Measurements from ENCODE around the gene GJC1. TPM values are rescaled to one million over a fixed set of nuclear protein-coding genes. Genes with fewer than 3 reads are reported as not detected.

Gene GJC1
- total RNA-seq, 2 experiments from 2014 or later = 2.7 to 3.7 TPM

GRCh38 chr17:44792276-44792675 is 37.8 kb downstream of the GJC1 start:
- Mint-ChIP-seq H3K4me1 (no peaks in the 10 kb centered on the region), H3K36me3 (no peaks in the 10 kb centered on the region), H3K27me3 (peaks cover 2% of the 10 kb centered on the region), H3K27ac (no peak overlapping the region), H3K9me3 (ENCODE audit: low read depth) (no peaks in the 10 kb centered on the region), H3K4me3 (no peak overlapping the region)
- CTCF ChIA-PET = no interaction called here
- DNase-seq (no peak), ATAC-seq (no peak)

DNA sequence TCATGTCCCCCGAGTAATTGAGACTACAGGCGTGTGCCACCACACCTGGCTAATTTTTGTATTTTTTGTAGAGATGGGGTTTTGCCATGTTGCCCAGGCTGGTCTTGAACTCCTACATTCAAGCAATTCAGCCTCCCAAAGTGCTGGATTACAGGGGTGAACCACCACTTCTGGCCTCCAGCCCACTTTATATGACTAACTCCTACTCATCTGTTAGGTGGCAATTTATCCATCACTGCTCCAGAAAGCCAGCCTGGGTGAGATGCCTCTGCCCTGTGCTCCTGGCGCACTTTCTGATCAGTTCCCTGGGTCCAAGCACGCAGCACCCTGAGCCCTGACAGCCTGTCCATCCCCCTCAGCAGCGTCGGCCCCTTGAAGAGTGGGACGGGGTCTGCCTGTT is 41.9 kb downstream of the GJC1 start:
- Mint-ChIP-seq H3K27ac (no peak overlapping the region), H3K36me3 (no peaks in the 10 kb centered on the region), H3K9me3 (ENCODE audit: low read depth) (no peaks in the 10 kb centered on the region), H3K4me1 (no peaks in the 10 kb centered on the region), H3K27me3 (peaks cover 6% of the 10 kb centered on the region), H3K4me3 (no peak overlapping the region)
- DNase-seq (no peak), ATAC-seq (no peak)
- CTCF ChIA-PET = interaction anchor here (2.4 kb wide), 1 partner anchor 9 kb away, joined by 10 read pairs; no protein-coding TSS in a partner anchor

DNA sequence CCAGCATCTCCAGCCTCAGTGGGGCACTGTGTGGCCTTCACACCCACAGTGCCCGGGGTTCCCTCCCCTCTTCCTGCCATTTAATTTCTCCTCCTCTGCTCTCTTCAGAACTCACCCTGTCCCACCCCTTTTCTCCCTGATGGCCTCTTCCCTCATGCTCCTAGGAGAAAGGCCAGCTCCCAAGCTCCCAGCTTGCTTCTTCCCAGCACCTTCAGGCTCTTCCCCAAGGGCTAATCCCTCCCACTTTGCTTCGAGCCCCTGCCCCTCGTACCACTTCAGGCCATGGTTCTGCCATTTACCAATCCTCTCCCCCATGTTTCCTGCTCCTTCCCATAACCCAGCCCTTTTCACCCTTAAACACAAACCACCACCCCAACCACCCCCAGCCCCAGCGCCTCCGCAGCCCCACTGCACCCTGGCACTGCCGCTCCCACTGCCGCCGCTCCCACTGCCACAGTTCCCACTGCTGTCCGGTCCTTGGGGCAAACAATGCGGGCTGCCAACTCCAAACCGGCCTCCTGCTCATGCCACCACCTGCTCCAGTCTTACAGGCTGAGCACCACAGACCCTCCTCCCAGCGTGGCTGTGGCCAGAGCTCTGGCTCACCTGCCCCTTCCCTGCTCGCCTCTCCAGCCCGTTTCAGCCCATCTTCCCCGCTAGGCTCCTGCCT is 42.7 kb downstream of the GJC1 start:
- no peaks in the 10 kb centered on the region for H3K36me3 Mint-ChIP-seq
- H3K4me1 Mint-ChIP-seq = no peaks in the 10 kb centered on the region
- no peak overlapping the region for H3K27ac Mint-ChIP-seq
- CTCF ChIA-PET = interaction anchor here (2.4 kb wide), 1 partner anchor 8 kb away, joined by 10 read pairs; no protein-coding TSS in a partner anchor
- peaks cover 9% of the 10 kb centered on the region for H3K27me3 Mint-ChIP-seq
- ATAC-seq (no peak), DNase-seq (no peak)
- no peak overlapping the region for H3K4me3 Mint-ChIP-seq
- no peaks in the 10 kb centered on the region for H3K9me3 Mint-ChIP-seq (ENCODE audit: low read depth)

DNA sequence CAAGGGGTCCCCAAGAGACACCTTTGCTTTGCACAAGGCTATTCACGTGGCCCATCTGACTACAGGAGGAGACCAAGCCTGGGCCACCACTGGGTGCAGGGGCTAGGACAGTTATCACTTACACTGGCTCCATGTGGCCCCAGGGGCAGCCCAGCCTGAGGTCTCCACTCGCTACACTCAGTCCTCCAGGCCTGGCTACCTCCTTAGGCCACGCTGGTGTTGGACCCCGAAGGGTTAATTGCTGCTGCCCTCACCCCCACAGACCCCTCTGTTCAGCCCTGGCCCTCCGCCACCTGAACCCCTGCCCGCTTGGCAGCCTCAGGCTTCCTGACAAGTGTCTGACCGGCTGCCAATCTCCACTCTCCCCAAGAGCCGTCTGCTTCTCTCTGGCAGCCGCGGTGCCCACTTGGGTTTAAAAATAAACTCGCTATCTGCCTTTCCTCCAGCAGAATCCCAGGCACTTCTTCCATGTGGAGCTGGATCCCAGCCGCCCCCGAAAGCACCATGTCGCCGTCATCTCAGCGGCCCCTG is 43.5 kb downstream of the GJC1 start:
- H3K9me3 Mint-ChIP-seq (ENCODE audit: low read depth) = no peaks in the 10 kb centered on the region
- H3K4me3 Mint-ChIP-seq = no peak overlapping the region
- peaks cover 9% of the 10 kb centered on the region for H3K27me3 Mint-ChIP-seq
- CTCF ChIA-PET = interaction anchor here (1.1 to 2.4 kb wide), 2 partner anchors 8 to 11 kb away, joined by 3 to 10 read pairs; no protein-coding TSS in a partner anchor
- ATAC-seq (no peak), DNase-seq (no peak)
- H3K4me1 Mint-ChIP-seq = no peaks in the 10 kb centered on the region
- no peak overlapping the region for H3K27ac Mint-ChIP-seq
- H3K36me3 Mint-ChIP-seq = no peaks in the 10 kb centered on the region

GRCh38 chr17:44785921-44786320 is 44.2 kb downstream of the GJC1 start:
- Mint-ChIP-seq H3K4me1 (no peaks in the 10 kb centered on the region), H3K36me3 (no peaks in the 10 kb centered on the region), H3K27ac (no peak overlapping the region), H3K4me3 (no peak overlapping the region), H3K27me3 (peaks cover 9% of the 10 kb centered on the region), H3K9me3 (ENCODE audit: low read depth) (no peaks in the 10 kb centered on the region)
- no peak for DNase-seq
- CTCF ChIA-PET = interaction anchor here (0.8 to 1.1 kb wide), 2 partner anchors 10 to 40 kb away, joined by 3 read pairs; no protein-coding TSS in a partner anchor
- ATAC-seq = no peak

DNA sequence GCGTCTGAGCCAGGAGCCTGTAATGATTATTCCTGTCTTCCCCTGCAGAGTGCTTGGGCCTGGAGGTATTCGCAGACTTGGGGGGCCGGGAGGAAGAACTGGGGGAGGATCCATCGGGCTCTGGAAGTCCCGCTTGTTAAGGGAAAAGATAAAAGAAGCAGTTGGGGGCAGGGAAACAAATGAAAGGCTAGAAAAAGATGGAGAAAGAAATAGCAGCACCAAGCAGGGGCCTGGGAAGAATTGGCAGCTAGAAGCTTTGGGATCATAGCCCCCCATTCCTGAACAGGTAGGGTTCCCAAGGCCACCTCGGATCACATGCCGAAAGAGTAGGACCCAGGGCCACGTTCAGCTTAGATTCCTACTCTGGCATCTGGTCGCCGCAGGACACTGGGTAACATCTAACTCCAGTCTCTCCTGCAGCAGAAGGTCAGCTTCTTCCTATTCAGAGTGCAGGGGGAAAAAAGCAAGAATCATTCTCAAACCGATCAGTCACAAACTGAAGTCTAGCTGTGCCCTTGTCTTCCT is 47.7 kb downstream of the GJC1 start:
- CTCF ChIA-PET = no interaction called here
- Mint-ChIP-seq H3K27ac (no peak overlapping the region), H3K4me1 (peaks cover 6% of the 10 kb centered on the region), H3K27me3 (peaks cover 13% of the 10 kb centered on the region), H3K4me3 (no peak overlapping the region), H3K36me3 (no peaks in the 10 kb centered on the region), H3K9me3 (ENCODE audit: low read depth) (no peaks in the 10 kb centered on the region)
- ATAC-seq = no peak
- no peak for DNase-seq

- H3K9me3 Mint-ChIP-seq (ENCODE audit: low read depth) = no peaks in the 10 kb centered on the region
- no peaks in the 10 kb centered on the region for H3K36me3 Mint-ChIP-seq
- CTCF ChIA-PET = interaction anchor here (7.4 to 11.3 kb wide), 2 partner anchors 82 to 239 kb away, joined by 53 to 186 read pairs; no protein-coding TSS in a partner anchor
- peaks cover 18% of the 10 kb centered on the region for H3K27me3 Mint-ChIP-seq
- peaks cover 6% of the 10 kb centered on the region for H3K4me1 Mint-ChIP-seq
- H3K4me3 Mint-ChIP-seq = no peak overlapping the region
- ATAC-seq (no peak), DNase-seq (no peak)
- no peak overlapping the region for H3K27ac Mint-ChIP-seq
These were observed 48.3 kb downstream of the GJC1 start for GRCh38 chr17:44781551-44782325.

DNA sequence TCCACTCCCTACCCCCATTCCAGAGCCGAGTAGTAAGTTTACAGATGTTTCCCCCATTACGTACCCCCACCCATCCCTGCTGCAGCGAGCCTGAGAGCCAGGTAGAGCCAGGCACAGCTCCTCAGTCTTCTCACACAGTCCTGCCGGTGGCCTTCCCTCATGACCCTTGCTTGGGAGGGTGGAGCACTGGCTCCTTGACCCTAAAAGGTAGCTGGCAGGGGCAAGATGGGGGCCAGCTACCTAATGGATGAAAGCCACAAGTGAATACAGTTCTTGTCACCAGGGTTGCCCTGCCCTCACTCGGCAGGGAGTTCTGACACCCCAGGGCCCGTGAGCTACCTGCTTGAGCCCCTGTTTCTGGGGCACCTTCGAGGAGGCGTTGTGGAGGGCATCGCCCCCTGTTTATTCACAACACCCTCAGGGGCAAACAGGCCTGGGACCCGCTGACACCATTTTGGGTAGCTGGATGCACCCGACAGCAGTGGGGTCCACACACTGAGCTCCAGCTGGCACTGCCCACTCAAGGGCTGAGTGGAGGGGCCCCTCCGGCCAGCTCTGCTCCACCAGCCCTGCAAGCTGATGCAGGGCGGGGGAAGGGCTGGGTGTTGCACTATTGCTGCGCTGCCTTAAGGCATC is 49.1 kb downstream of the GJC1 start:
- no peak for ATAC-seq
- Mint-ChIP-seq H3K9me3 (ENCODE audit: low read depth) (no peaks in the 10 kb centered on the region), H3K36me3 (no peaks in the 10 kb centered on the region), H3K4me3 (no peak overlapping the region), H3K4me1 (peaks cover 8% of the 10 kb centered on the region), H3K27me3 (peaks cover 16% of the 10 kb centered on the region), H3K27ac (no peak overlapping the region)
- DNase-seq = no peak
- CTCF ChIA-PET = interaction anchor here (0.6 to 11.3 kb wide), 9 partner anchors 17 to 354 kb away, joined by 3 to 186 read pairs (median 13); partner anchors contain the start of genes ACBD4, EFTUD2 and HIGD1B

DNA sequence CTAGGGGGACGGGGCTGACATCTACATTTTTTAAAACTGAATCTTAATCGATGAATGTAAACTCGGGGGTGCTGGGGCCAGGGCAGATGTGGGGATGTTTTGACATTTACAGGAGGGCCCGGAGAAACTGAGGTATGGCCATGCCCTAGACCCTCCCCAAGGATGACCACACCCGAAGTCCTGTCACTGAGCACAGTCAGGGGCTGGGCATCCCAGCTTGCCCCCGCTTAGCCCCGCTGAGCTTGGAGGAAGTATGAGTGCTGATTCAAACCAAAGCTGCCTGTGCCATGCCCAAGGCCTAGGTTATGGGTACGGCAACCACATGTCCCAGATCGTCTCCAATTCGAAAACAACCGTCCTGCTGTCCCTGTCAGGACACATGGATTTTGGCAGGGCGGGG is 49.9 kb downstream of the GJC1 start:
- no peak for ATAC-seq
- no peak overlapping the region for H3K4me3 Mint-ChIP-seq
- CTCF ChIA-PET = interaction anchor here (0.6 to 11.3 kb wide), 19 partner anchors 8 to 1282 kb away, joined by 3 to 186 read pairs (median 10); partner anchors contain the start of genes ACBD4, CCDC43, EFTUD2 and HIGD1B
- no peaks in the 10 kb centered on the region for H3K9me3 Mint-ChIP-seq (ENCODE audit: low read depth)
- no peaks in the 10 kb centered on the region for H3K36me3 Mint-ChIP-seq
- H3K27ac Mint-ChIP-seq = no peak overlapping the region
- H3K27me3 Mint-ChIP-seq = peaks cover 16% of the 10 kb centered on the region
- peaks cover 9% of the 10 kb centered on the region for H3K4me1 Mint-ChIP-seq
- no peak for DNase-seq

DNA sequence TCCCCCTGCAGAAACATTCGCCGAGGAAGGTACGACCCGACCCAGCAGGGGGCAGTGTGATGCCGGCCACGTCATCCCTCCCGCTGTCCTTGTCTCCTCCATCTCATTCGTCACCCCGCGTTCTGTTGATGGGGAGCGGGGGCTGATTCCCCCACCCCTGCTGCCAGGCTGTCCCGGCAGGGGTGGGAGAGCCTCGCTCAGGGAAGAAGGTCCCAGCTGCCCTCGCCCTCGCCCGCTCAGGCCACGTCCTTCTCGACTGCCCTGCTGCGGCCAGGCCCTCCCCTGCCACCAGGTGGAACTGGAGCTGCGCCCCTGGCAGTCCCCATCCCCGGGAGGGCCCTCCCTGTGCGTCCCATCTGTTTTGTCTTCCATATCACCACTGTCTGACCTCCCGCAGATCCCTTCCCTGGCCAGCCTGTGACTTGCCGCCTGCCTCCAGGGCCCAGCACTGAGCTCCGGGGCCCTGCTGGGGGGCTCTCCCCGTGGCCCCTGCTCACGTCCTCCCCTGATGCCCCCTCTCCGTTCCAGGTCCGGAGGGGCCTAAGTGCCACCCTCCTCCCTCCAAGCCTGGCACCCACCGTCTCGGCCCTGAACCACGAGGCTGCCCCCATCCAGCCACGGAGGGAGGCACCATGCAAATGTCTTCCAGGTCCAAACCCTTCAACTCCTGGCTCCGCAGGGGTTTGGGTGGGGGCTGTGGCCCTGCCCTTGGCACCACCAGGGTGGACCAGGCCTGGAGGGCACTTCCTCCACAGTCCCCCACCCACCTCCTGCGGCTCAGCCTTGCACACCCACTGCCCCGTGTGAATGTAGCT is 50.7 kb downstream of the GJC1 start:
- Mint-ChIP-seq H3K27ac (no peak overlapping the region), H3K27me3 (peaks cover 16% of the 10 kb centered on the region), H3K9me3 (ENCODE audit: low read depth) (no peaks in the 10 kb centered on the region), H3K4me3 (peak overlapping the region; percentile 64), H3K36me3 (no peaks in the 10 kb centered on the region), H3K4me1 (peaks cover 14% of the 10 kb centered on the region)
- ATAC-seq (peak; percentile 26), DNase-seq (peak; percentile 88)
- CTCF ChIA-PET = interaction anchor here (0.6 to 11.3 kb wide), 32 partner anchors 9 to 1283 kb away, joined by 3 to 186 read pairs (median 5); partner anchors contain the start of genes ACBD4, CCDC43, EFTUD2 and FZD2

DNA sequence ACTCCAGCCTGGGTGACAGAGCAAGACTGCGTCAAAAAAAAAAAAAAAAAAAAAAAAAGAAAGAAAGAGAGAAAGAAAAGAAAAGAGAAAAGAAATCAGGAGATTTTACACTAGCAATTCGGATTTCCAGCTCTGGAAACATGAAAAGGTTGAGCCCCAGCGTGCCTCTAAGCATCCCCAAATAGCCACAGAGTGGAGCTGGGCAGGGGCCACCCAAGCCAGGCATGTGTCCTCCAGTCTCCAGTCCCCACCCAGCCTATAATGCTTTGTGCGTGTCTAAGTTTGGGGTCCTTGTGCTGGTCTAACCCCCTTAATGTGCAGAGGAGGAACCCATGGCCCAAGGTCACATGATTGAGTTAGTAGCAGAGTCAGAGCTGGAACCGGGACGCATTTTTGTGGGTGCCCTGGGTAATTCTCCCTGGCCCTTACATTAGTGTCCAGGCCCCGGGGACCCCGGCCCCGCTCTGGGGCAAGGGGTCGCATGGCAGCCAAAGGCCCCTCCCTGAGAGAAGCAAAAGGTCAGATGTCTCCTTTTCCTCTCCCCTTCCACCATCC is 51.4 kb downstream of the GJC1 start:
- no peak for ATAC-seq
- Mint-ChIP-seq H3K27me3 (peaks cover 16% of the 10 kb centered on the region), H3K27ac (no peak overlapping the region), H3K36me3 (no peaks in the 10 kb centered on the region), H3K9me3 (ENCODE audit: low read depth) (no peaks in the 10 kb centered on the region), H3K4me3 (peak overlapping the region; percentile 64), H3K4me1 (peaks cover 14% of the 10 kb centered on the region)
- DNase-seq = no peak
- CTCF ChIA-PET = interaction anchor here (0.7 to 11.3 kb wide), 31 partner anchors 9 to 572 kb away, joined by 3 to 186 read pairs (median 5); partner anchors contain the start of genes ACBD4, EFTUD2, FZD2 and HIGD1B
